22Rv1 (cell line): ENCODE data around the gene CMSS1.

Experiments
- ZFX ChIP-seq: fragments of 450-650 bp; IDR thresholded peaks from 2 replicates; pipeline ENCODE4 v1.6.1; 2017; ENCODE audit warnings: antibody characterized with exemption, borderline replicate concordance
- TF ChIP-seq, protein P1 (sequence below): fragments of 450-650 bp; IDR thresholded peaks from 2 replicates; pipeline ENCODE4 v1.5.1; 2017; ENCODE audit warnings: mild to moderate bottlenecking

- TF ChIP-seq, protein P1, sequence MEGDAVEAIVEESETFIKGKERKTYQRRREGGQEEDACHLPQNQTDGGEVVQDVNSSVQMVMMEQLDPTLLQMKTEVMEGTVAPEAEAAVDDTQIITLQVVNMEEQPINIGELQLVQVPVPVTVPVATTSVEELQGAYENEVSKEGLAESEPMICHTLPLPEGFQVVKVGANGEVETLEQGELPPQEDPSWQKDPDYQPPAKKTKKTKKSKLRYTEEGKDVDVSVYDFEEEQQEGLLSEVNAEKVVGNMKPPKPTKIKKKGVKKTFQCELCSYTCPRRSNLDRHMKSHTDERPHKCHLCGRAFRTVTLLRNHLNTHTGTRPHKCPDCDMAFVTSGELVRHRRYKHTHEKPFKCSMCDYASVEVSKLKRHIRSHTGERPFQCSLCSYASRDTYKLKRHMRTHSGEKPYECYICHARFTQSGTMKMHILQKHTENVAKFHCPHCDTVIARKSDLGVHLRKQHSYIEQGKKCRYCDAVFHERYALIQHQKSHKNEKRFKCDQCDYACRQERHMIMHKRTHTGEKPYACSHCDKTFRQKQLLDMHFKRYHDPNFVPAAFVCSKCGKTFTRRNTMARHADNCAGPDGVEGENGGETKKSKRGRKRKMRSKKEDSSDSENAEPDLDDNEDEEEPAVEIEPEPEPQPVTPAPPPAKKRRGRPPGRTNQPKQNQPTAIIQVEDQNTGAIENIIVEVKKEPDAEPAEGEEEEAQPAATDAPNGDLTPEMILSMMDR, result no peak
- no peak for TF ChIP-seq ZFX
Observed at GRCh38 chr3:99958222-99958912, 140.7 kb downstream of the CMSS1 start.
